Activated T-helper 2 cell treated with anti-CD3 and anti-CD28 coated beads, Interferon-gamma antibody, Interleukin-2, Interleukin-4, amounts not matched to agents 10 μg/mL and 5 μg/mL and 100 μg/mL, durations not matched to agents 14 hours and 24 hours and 36 hours (primary cell): ENCODE results near the gene METTL21A. TPM values are rescaled to one million over a fixed set of nuclear protein-coding genes. Genes with fewer than 3 reads are reported as not detected.

Experiments used
- DNase-seq: peaks from one replicate; pipeline ENCODE4 v3.0.0; 2021; ENCODE audit warnings: low spot score
- H3K27ac Mint-ChIP-seq: one replicate; pipeline ENCODE4 v1.8.0; 2021; ENCODE audit warnings: mixed read lengths
- H3K27me3 Mint-ChIP-seq: one replicate; pipeline ENCODE4 v1.8.0; 2021; ENCODE audit warnings: low read depth, mixed read lengths
- H3K36me3 Mint-ChIP-seq: one replicate; pipeline ENCODE4 v1.8.0; 2021; ENCODE audit warnings: low read depth, mixed read lengths
- H3K4me1 Mint-ChIP-seq: one replicate; pipeline ENCODE4 v1.8.0; 2021; ENCODE audit warnings: low read depth, mixed read lengths
- H3K4me3 Mint-ChIP-seq: one replicate; pipeline ENCODE4 v1.8.0; 2021; ENCODE audit warnings: low read depth, mild to moderate bottlenecking, moderate library complexity, mixed read lengths
- H3K9me3 Mint-ChIP-seq: one replicate; pipeline ENCODE4 v1.8.0; 2021; ENCODE audit warnings: mixed read lengths
- intact Hi-C: fragments of 100-400 bp; cut with micrococcal nuclease; formaldehyde crosslinking; loops from one replicate; pipeline ENCODE4 v1.15.1; 2023
- total RNA-seq: library from RNA; stranded (reverse); gene quantifications from 2 replicates; pipeline ENCODE4 v1.2.3, GENCODE V29; 2022

Gene METTL21A
- total RNA-seq, 1 donor from 2014 or later: 35.1 TPM

- Mint-ChIP-seq H3K4me1 (peaks cover 21% of the 10 kb centered on the region), H3K27me3 (no peaks in the 10 kb centered on the region), H3K36me3 (peaks cover 90% of the 10 kb centered on the region), H3K27ac (no peak overlapping the region), H3K4me3 (no peak overlapping the region), H3K9me3 (peaks cover 20% of the 10 kb centered on the region)
- intact Hi-C loops: no loop called here
- DNase-seq: no peak
These were observed 40.2 kb downstream of the METTL21A start for GRCh38 chr2:207584952-207585351.

- no peak overlapping the region for H3K4me3 Mint-ChIP-seq
- DNase-seq: no peak
- peaks cover 73% of the 10 kb centered on the region for H3K36me3 Mint-ChIP-seq
- peak overlapping the region; percentile 46 for H3K27ac Mint-ChIP-seq
- H3K27me3 Mint-ChIP-seq: no peaks in the 10 kb centered on the region
- no peaks in the 10 kb centered on the region for H3K9me3 Mint-ChIP-seq
- intact Hi-C loops: loop anchor here (5.0 kb wide), 1 partner anchor 39 kb away; no protein-coding TSS in a partner anchor
- peaks cover 20% of the 10 kb centered on the region for H3K4me1 Mint-ChIP-seq
These were observed 53.8 kb downstream of the METTL21A start for GRCh38 chr2:207571370-207571769.

- peaks cover 70% of the 10 kb centered on the region for H3K36me3 Mint-ChIP-seq
- peaks cover 21% of the 10 kb centered on the region for H3K4me1 Mint-ChIP-seq
- no peaks in the 10 kb centered on the region for H3K9me3 Mint-ChIP-seq
- intact Hi-C loops: no loop called here
- H3K4me3 Mint-ChIP-seq: no peak overlapping the region
- no peaks in the 10 kb centered on the region for H3K27me3 Mint-ChIP-seq
- H3K27ac Mint-ChIP-seq: no peak overlapping the region
- DNase-seq: no peak
These were observed 57.5 kb downstream of the METTL21A start for GRCh38 chr2:207567671-207568070.

DNA sequence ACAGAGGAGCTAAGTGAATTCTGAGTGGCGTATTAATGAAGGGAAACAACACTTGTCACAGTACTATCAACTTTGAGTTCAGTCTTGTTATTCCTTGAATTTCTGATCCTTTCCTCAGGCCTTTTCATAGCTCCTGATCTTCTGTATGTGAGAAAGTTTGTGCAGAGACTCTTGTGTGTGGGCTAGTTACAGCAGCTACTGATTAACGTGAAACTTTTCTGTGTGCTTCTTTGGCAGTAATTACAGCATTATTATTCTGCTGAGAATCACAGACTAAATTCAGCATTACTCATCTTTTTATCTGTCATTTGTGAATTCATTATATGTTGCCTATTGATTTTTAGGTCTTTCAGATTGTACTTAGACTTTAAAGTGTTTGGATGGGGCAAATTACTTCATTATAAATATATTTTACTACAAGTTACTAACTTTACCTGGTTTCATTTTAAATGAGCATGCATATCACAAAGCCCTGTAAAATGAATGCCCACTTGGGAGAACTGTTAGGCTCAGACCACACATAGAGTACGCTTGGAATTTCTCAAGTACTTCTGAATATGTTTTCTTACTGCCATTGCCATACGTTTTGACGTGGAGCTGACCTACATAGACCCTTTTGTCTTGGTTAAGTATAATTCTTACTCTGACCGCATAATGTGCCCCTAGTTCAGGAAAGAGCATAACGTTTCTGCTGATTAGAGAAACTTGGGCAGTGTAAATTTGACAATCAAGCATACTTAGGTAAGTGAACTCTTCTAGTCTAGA, 59.3 kb downstream of the METTL21A start:
- Mint-ChIP-seq H3K27ac (no peak overlapping the region), H3K4me1 (peaks cover 19% of the 10 kb centered on the region)

More for the DNA sequence above, 59.3 kb downstream of the METTL21A start:
- Mint-ChIP-seq H3K9me3 (no peaks in the 10 kb centered on the region), H3K4me3 (no peak overlapping the region), H3K27me3 (no peaks in the 10 kb centered on the region), H3K36me3 (peaks cover 69% of the 10 kb centered on the region)
- DNase-seq: no peak
- intact Hi-C loops: no loop called here

Other genes with a start within 250 kb of the METTL21A start
- 115 and 136 TPM in 2 replicates for gene CREB1, start 95.4 kb downstream of the METTL21A start, total RNA-seq
- gene CCNYL1, start 86.2 kb upstream of the METTL21A start, total RNA-seq: 6.7 and 8.2 TPM in 2 replicates
- 1.7 TPM in 2 replicates for gene FZD5, start 144.5 kb upstream of the METTL21A start, total RNA-seq